Measurements from ENCODE around the gene DOCK2.

DNA sequence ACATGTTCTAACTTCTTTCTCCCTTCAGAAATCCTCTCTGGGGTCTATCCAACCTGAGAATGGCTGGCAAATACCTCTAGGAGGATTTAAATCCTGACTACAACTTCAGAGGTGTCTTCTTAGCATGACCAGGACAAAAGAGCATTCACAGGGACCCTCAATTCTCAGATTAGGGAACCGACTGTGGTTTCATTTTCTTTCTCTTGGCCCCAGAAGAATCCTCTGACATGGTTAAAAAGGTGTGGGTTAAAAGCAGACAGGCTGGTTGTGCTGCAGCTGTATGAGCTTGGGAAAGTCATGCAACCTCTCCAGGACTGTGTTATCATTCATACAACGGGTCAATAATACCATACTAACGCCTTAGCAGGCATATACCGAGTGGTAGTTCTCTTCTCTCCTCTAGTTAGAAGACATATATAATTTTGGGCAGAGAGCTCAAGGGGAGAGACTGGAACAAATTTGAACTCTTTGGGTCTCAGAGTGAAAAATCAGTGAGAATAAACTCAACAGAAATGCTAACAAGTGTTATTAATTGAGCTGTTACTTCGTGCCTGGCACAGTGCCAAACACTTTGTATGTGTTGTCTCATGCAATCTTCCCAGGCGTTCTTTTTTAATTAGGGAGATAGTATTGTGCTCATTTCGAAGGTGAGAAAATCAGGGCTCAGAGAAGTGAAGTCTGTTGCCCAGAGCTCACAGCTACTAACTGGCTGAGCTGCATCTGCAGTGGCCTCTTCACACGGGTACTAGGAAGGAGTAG, 308.0 kb downstream of the DOCK2 start:
- TF ChIP-seq, protein P1, sequence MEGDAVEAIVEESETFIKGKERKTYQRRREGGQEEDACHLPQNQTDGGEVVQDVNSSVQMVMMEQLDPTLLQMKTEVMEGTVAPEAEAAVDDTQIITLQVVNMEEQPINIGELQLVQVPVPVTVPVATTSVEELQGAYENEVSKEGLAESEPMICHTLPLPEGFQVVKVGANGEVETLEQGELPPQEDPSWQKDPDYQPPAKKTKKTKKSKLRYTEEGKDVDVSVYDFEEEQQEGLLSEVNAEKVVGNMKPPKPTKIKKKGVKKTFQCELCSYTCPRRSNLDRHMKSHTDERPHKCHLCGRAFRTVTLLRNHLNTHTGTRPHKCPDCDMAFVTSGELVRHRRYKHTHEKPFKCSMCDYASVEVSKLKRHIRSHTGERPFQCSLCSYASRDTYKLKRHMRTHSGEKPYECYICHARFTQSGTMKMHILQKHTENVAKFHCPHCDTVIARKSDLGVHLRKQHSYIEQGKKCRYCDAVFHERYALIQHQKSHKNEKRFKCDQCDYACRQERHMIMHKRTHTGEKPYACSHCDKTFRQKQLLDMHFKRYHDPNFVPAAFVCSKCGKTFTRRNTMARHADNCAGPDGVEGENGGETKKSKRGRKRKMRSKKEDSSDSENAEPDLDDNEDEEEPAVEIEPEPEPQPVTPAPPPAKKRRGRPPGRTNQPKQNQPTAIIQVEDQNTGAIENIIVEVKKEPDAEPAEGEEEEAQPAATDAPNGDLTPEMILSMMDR (conservative IDR thresholded peaks at IDR 0.05; ENCODE audit: low read length): no peak
- TF ChIP-seq EZH2phosphoT487 (IDR thresholded peaks at IDR 0.05; ENCODE audit: borderline replicate concordance): no peak

All from Loucy (cell line).